ENCODE measurements around the gene KDM8. TPM values are rescaled to one million over a fixed set of nuclear protein-coding genes. Genes with fewer than 3 reads are reported as not detected.
A peak's percentile ranks its signal among the peaks of the same experiment; 100 is the strongest.

The KDM8 gene
- total RNA-seq, 1 donor = 3.3 TPM

DNA sequence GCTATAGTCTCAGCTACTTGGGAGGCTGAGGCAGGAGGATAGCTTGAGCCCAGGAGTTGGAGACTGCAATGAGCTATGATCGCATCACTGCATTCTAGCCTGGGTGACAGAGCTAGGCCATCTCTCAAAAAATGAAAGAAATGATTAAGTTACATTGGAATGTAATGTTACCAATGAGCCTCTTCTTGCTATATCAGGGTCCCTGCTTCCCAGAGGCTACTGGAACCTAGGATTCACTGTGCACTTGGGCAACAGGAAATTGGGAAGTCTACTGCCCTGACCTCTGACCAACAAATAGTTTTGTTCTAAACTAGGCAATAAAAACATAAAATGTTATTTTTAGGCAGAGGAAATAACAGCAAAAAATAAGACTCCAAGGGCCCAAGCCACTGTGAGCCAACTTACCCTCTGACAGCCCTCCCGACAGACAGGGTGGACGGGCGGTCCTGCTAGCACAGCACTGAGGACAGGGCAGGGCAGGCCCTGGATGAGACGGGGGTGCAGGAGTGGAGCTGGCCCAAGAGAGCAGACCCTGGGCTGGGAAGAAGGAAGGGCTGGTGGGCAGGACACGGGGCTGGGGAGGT is 37.7 kb downstream of the KDM8 start:
- peak; percentile 56 for DNase-seq (ENCODE audit: low read depth)
- TF ChIP-seq, protein P1, sequence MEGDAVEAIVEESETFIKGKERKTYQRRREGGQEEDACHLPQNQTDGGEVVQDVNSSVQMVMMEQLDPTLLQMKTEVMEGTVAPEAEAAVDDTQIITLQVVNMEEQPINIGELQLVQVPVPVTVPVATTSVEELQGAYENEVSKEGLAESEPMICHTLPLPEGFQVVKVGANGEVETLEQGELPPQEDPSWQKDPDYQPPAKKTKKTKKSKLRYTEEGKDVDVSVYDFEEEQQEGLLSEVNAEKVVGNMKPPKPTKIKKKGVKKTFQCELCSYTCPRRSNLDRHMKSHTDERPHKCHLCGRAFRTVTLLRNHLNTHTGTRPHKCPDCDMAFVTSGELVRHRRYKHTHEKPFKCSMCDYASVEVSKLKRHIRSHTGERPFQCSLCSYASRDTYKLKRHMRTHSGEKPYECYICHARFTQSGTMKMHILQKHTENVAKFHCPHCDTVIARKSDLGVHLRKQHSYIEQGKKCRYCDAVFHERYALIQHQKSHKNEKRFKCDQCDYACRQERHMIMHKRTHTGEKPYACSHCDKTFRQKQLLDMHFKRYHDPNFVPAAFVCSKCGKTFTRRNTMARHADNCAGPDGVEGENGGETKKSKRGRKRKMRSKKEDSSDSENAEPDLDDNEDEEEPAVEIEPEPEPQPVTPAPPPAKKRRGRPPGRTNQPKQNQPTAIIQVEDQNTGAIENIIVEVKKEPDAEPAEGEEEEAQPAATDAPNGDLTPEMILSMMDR (IDR thresholded peaks at IDR 0.05; ENCODE audit: insufficient read depth, low read length) = no peak
- no peak overlapping the region for H3K4me3 ChIP-seq (ENCODE audit: low read depth, low read length)

DNA sequence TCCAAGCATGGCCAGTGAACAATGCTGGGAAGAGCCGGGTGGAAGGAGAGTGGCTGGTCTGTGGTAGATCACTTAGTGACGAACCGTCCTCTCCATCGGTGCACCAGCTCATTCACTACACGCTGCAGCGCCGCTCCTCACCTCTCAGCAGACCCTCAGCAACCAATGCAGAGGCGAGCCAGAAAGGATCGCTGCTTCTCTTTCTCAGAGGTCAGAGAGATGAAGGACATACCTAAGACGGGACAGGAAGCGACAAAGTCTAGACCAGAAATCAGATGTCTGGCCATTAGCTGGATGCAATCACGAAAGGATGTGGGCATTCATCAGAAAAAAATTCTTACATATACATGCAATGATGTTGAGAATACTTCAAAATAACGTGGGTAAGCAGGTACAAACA is 38.3 kb downstream of the KDM8 start:
- no peak for DNase-seq (ENCODE audit: low read depth)
- H3K4me3 ChIP-seq (ENCODE audit: low read depth, low read length) = no peak overlapping the region
- TF ChIP-seq, protein P1 (IDR thresholded peaks at IDR 0.05; ENCODE audit: insufficient read depth, low read length) = no peak

DNA sequence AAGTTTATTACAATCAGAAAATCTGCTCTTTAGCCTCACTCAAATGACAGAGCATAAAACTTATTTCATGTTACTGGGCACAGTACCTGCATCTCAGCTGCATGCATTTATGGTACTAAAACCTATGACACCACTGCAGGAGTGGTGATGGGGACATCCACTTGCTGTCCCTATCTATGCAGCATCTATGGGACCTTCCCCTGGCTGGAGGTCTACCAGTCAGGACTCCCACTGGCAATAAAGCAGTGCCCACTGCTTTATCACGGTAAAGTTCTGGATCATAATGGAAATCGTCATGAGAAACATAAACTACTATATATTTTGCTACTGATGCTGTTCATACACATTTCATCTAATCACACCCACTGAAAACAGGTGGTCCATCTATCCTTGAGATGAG is 39.1 kb downstream of the KDM8 start:
- TF ChIP-seq, protein P1 (IDR thresholded peaks at IDR 0.05; ENCODE audit: insufficient read depth, low read length) = no peak
- H3K4me3 ChIP-seq (ENCODE audit: low read depth, low read length) = no peak overlapping the region
- DNase-seq (ENCODE audit: low read depth) = no peak

DNA sequence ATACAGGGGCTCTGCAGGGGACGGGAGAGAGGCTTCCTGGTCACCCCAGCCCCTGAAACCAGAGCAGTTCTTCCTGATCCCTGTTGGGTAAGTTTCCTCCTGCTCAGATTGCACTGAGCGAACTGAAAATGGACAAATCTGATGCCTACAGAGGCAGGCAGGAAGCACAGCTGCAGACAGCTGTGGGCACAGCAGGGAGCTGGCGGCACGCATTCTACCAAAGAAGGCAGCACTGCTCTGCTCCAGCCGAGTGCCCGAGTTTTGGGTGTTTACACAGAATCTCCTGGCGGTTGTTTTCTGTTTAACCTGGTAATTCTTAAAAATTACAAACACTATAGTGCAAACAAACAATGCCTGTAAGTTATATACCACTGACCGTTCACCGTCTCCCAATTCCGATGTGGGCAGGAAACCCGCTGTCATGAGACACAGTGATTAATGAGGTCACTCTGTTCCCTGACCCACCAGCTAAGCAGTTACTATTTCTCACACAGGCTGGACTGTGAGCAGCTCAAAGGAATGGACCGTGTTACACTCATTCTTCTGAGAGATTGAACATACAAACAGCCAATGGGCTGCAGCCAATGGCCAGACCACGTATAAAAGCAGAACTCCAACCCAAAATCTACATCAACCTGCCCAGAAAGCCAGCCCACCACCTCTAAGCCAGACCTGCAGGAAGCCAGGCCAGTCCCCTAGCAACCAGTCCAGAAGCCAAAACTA is 39.7 kb downstream of the KDM8 start:
- no peak overlapping the region for H3K4me3 ChIP-seq (ENCODE audit: low read depth, low read length)
- TF ChIP-seq, protein P1 (IDR thresholded peaks at IDR 0.05; ENCODE audit: insufficient read depth, low read length) = no peak
- peak; percentile 88 for DNase-seq (ENCODE audit: low read depth)

DNA sequence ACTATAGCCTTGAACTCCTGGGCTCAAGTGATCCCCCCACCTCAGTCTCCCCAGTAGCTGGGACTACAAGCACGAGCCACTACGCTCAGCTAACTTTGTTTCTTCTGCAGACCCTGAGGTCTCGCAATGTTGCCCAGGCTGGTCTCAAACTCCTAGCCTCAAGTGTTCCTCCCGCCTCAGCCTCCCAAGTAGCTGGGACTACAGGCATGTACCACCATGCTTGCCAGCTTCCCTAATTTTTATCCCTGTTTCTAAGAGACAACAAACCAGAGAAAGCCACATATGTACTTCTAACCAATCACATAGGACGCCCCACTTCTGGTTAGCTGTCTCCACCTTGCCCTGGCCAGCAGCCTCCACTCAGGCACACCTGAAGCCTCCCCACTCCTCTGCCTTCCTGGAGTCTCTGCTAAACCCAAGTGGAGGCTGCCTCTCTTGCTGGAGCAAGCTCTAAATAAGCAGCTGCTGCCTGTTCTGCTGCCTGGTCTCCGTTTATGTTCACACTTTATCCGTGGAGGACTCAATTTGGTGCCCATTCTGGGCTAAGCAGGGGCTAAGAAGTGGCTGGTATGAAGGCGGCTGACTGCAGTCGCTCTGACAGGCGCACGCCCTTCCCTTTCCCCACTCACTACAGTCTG is 40.5 kb downstream of the KDM8 start:
- TF ChIP-seq, protein P1 (IDR thresholded peaks at IDR 0.05; ENCODE audit: insufficient read depth, low read length) = no peak
- no peak overlapping the region for H3K4me3 ChIP-seq (ENCODE audit: low read depth, low read length)
- DNase-seq (ENCODE audit: low read depth) = no peak

DNA sequence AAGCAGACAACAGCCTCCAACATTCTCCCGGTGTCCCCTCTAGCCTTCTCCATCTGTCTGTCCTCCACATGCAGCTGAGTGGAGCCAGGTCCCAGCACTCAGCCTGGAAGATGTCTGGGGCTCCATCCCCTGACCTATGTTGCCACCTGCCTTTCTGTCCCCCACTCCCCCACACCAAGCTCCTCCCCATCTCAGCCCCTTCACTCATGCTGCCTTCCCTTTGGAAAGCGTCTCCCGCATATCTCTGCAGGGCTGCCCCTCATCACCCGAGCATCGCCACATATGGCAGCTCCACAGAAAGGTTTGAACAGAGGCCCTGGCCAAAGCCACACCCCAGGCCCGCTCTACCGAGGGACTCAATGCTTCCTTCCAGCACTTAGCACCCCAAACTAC is 41.0 kb downstream of the KDM8 start:
- no peak for DNase-seq (ENCODE audit: low read depth)
- H3K4me3 ChIP-seq (ENCODE audit: low read depth, low read length) = no peak overlapping the region
- TF ChIP-seq, protein P1 (IDR thresholded peaks at IDR 0.05; ENCODE audit: insufficient read depth, low read length) = no peak

Data from fibroblast of the aortic adventitia (primary cell).